SK-N-SH treated with all-trans-retinoic acid at 6 μM for 48 hours (cell line): ENCODE results near the gene NEUROD4.
"Not testable (repeated sequence)": the region's sequence is repeated elsewhere in the genome, so short reads cannot be mapped to it uniquely, and the experiment has no call there.

Experiments
- ATAC-seq: fragments of 200-7000 bp; cut with Tn5 transposase; 3 replicates; pipeline ENCODE4 v1.9.1; 2020; ENCODE audit warnings: mild to moderate bottlenecking, moderate library complexity
- ARNTL ChIP-seq: fragments of 450-650 bp; formaldehyde crosslinking; IDR thresholded peaks from 2 replicates; pipeline ENCODE4 v1.5.0; 2020; ENCODE audit warnings: low read depth, mild to moderate bottlenecking, moderate library complexity, borderline replicate concordance
- BACH2 ChIP-seq: fragments of 250-450 bp; sonication (Bioruptor Pico); IDR thresholded peaks from 2 replicates; pipeline ENCODE4 v1.9.0; 2021; ENCODE audit warnings: mild to moderate bottlenecking, borderline replicate concordance
- CREB5 ChIP-seq: fragments of 250-450 bp; sonication (Bioruptor Pico); IDR thresholded peaks from 2 replicates; pipeline ENCODE4 v1.5.1; 2020; ENCODE audit warnings: low read depth, mild to moderate bottlenecking, moderate library complexity
- CSDC2 ChIP-seq: fragments of 250-450 bp; sonication (Bioruptor Pico); IDR thresholded peaks from 2 replicates; pipeline ENCODE4 v1.5.0; 2020; ENCODE audit warnings: mild to moderate bottlenecking, moderate library complexity
- ESRRG ChIP-seq: fragments of 250-450 bp; sonication (Bioruptor Pico); IDR thresholded peaks from 2 replicates; pipeline ENCODE4 v1.6.1; 2021; ENCODE audit warnings: mild to moderate bottlenecking
- GLIS3 ChIP-seq: fragments of 250-450 bp; sonication (Bioruptor Pico); IDR thresholded peaks from 2 replicates; pipeline ENCODE4 v1.5.0; 2020; ENCODE audit warnings: mild to moderate bottlenecking, moderate library complexity
- ISL1 ChIP-seq: fragments of 250-450 bp; sonication (Bioruptor Pico); IDR thresholded peaks from 2 replicates; pipeline ENCODE4 v2.1.2; 2022; ENCODE audit warnings: mild to moderate bottlenecking, moderate library complexity
- OSR1 ChIP-seq: fragments of 250-450 bp; sonication (Bioruptor Pico); IDR thresholded peaks from 2 replicates; pipeline ENCODE4 v1.8.0; 2022; ENCODE audit warnings: moderate library complexity, mild to moderate bottlenecking, inconsistent platforms
- PATZ1 ChIP-seq: fragments of 250-450 bp; sonication (Bioruptor Pico); IDR thresholded peaks from 2 replicates; pipeline ENCODE4 v1.8.0; 2020; ENCODE audit warnings: mild to moderate bottlenecking, moderate library complexity, borderline replicate concordance
- PPARA ChIP-seq: fragments of 250-450 bp; sonication (Bioruptor Pico); IDR thresholded peaks from 2 replicates; pipeline ENCODE4 v1.5.0; 2020; ENCODE audit warnings: mild to moderate bottlenecking, borderline replicate concordance
- RARB ChIP-seq: fragments of 250-450 bp; sonication (Bioruptor Pico); IDR thresholded peaks from 2 replicates; pipeline ENCODE4 v1.8.0; 2021; ENCODE audit warnings: mild to moderate bottlenecking, moderate library complexity
- SNAI2 ChIP-seq: fragments of 250-450 bp; sonication (Bioruptor Pico); IDR thresholded peaks from 2 replicates; pipeline ENCODE4 v1.5.0; 2020; ENCODE audit warnings: mild to moderate bottlenecking, moderate library complexity
- TOX ChIP-seq: fragments of 250-450 bp; sonication (Bioruptor Pico); IDR thresholded peaks from 2 replicates; pipeline ENCODE4 v1.8.0; 2021; ENCODE audit warnings: mild to moderate bottlenecking, moderate library complexity, borderline replicate concordance
- TSHZ2 ChIP-seq: fragments of 250-450 bp; sonication (Bioruptor Pico); IDR thresholded peaks from 2 replicates; pipeline ENCODE4 v1.5.0; 2020; ENCODE audit warnings: mild to moderate bottlenecking, moderate library complexity
- ZC3H10 ChIP-seq: fragments of 250-450 bp; sonication (Bioruptor Pico); IDR thresholded peaks from 2 replicates; pipeline ENCODE4 v1.5.1; 2021; ENCODE audit warnings: mild to moderate bottlenecking, moderate library complexity
- ZFP3 ChIP-seq: fragments of 250-450 bp; sonication (Bioruptor Pico); IDR thresholded peaks from 2 replicates; pipeline ENCODE4 v1.5.0; 2020; ENCODE audit warnings: mild to moderate bottlenecking, moderate library complexity
- ZFP30 ChIP-seq: fragments of 450-650 bp; formaldehyde crosslinking; IDR thresholded peaks from 2 replicates; pipeline ENCODE4 v1.5.0; 2022; ENCODE audit warnings: mild to moderate bottlenecking, moderate library complexity
- ZNF70 ChIP-seq: fragments of 450-650 bp; formaldehyde crosslinking; IDR thresholded peaks from 2 replicates; pipeline ENCODE4 v1.5.0; 2020; ENCODE audit warnings: mild to moderate bottlenecking, moderate library complexity
- ZNF8 ChIP-seq: fragments of 450-650 bp; formaldehyde crosslinking; IDR thresholded peaks from 2 replicates; pipeline ENCODE4 v1.5.0; 2020; ENCODE audit warnings: mild to moderate bottlenecking, moderate library complexity

The NEUROD4 gene

GRCh38 chr12:54983536-54984101, 36.2 kb upstream of the NEUROD4 start:
- TF ChIP-seq ISL1 (CRISPR knock-in tag), result no peak
- ATAC-seq, result no peak

GRCh38 chr12:54984658-54985376, 35.0 kb upstream of the NEUROD4 start, which contains the start of gene TESPA1:
Gene TESPA1 (minus strand): TSS chr12:54984762. CDS start chr12:54974562, 10,200 bp downstream.
- TF ChIP-seq GLIS3 (CRISPR knock-in tag), result no peak
- TF ChIP-seq ZNF70 (CRISPR knock-in tag), result no peak
- TF ChIP-seq PATZ1, result no peak
- no peak for TF ChIP-seq BACH2 (CRISPR knock-in tag)
- TF ChIP-seq CREB5 (CRISPR knock-in tag), result no peak
- TF ChIP-seq ZNF8 (CRISPR knock-in tag), result no peak
- TF ChIP-seq SNAI2 (CRISPR knock-in tag), result no peak
- TF ChIP-seq TSHZ2 (CRISPR knock-in tag), result no peak
- no peak for TF ChIP-seq ZFP30
- no peak for TF ChIP-seq OSR1 (CRISPR knock-in tag)
- TF ChIP-seq CSDC2 (CRISPR knock-in tag), result no peak
- ATAC-seq, result no peak

- ATAC-seq, result not testable (repeated sequence)
Measured at GRCh38 chr12:54986773-54987172, 33.0 kb upstream of the NEUROD4 start.

GRCh38 chr12:54987611-54988231, 32.1 kb upstream of the NEUROD4 start:
- TF ChIP-seq PATZ1 (no peak), TOX (no peak), ISL1 (CRISPR knock-in tag) (no peak), OSR1 (CRISPR knock-in tag) (no peak), PPARA (no peak), CSDC2 (CRISPR knock-in tag) (no peak), BACH2 (CRISPR knock-in tag) (no peak)
- ATAC-seq, result no peak

- ATAC-seq, result no peak
- no peak for TF ChIP-seq BACH2 (CRISPR knock-in tag)
- TF ChIP-seq GLIS3 (CRISPR knock-in tag), result no peak
- TF ChIP-seq ESRRG, result no peak
- TF ChIP-seq CREB5 (CRISPR knock-in tag), result no peak
- TF ChIP-seq RARB (CRISPR knock-in tag), result no peak
- TF ChIP-seq ARNTL (CRISPR knock-in tag), result no peak
- TF ChIP-seq PPARA, result no peak
- TF ChIP-seq TSHZ2 (CRISPR knock-in tag), result no peak
- no peak for TF ChIP-seq ZNF70 (CRISPR knock-in tag)
- TF ChIP-seq ZFP3, result no peak
- no peak for TF ChIP-seq ZC3H10 (CRISPR knock-in tag)
- no peak for TF ChIP-seq OSR1 (CRISPR knock-in tag)
Measured at GRCh38 chr12:54988402-54989054, 31.2 kb upstream of the NEUROD4 start.
